NCI-H1436 treated with DMSO at 0.1 percent for 48 hours (cell line): Measurements from ENCODE around the gene SCP2.

Experiments used
- DNase-seq: peaks from one replicate; lab custom pipeline; 2025; lab: John Stamatoyannopoulos, UW

The SCP2 gene

DNA sequence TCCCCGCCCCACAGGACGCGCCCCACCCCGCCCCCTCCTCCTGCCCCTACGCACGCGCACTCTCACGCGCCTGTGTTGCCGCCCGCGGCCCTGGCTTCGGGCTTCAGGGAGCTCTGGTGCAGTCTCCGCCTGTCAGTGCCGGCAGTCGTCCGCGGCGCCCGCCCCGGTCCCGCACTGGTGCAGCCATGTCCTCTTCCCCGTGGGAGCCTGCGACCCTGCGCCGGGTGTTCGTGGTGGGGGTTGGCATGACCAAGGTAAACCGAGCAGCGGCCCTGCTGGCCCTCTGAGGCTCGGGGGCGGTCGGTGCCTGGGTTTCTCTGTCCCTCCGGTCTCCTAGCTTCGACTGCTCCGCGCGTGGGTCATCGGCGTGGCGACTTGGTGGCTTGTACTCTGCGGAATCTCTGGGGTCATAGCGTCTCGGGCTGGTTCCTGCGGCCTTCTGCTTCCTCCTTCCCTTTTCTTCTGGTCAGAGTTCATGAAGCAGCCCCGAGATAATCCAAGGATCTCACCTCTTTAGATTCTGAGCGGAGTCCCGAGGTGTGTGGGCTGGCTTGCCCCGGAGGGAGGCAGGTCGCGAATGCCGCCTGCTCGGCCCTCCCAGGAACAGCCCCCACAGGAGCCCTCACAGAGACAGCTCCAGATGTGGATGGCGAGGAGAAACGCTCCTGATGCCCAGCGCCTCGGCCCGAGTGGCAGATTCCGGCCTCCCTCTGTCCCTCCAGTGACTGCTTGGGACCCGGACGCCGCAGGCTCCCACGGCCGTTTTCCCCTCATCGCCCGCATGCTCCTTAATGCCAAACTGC, at the start of gene SCP2:
SCP2 (plus strand) TSS at position 65 of the 803 bp plus-strand sequence; CDS start at position 186, 121 bp downstream.
- no peak for DNase-seq

- DNase-seq: no peak
Measured at GRCh38 chr1:52877554-52877953, 49.5 kb upstream of the SCP2 start.

GRCh38 chr1:52880206-52880605, 46.9 kb upstream of the SCP2 start:
- no peak for DNase-seq

GRCh38 chr1:52887483-52887882, 39.6 kb upstream of the SCP2 start:
- DNase-seq: no peak

GRCh38 chr1:52892424-52893215, 34.5 kb upstream of the SCP2 start:
- no peak for DNase-seq

GRCh38 chr1:52899445-52899894, 27.6 kb upstream of the SCP2 start:
- no peak for DNase-seq

GRCh38 chr1:52900402-52900801, 26.7 kb upstream of the SCP2 start:
- no peak for DNase-seq

DNA sequence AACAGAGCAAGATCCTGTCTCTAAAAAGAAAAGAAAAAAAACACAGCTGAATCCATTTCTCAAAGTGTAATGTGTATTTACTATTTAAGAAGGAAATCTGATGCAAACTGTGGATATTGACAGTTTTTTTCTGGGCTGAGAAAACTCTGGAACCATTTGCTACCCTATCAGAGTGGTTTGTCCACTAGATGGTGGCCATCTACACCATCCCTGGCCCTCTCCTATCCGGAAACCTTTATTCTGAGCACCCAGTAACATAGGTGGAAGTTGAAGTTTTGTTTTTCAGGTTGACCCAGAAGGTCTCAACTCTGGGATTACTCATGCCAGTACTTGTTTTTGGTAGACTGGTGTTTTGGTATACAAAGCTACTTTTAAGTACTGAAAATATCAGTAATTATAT, 25.7 kb upstream of the SCP2 start:
- DNase-seq: no peak

GRCh38 chr1:52904208-52904926, 22.7 kb upstream of the SCP2 start:
- no peak for DNase-seq

- DNase-seq: no peak
Measured at GRCh38 chr1:52904927-52905698, 22.0 kb upstream of the SCP2 start.

GRCh38 chr1:52906135-52906603, 20.9 kb upstream of the SCP2 start:
- DNase-seq: no peak

- DNase-seq: no peak
Measured at GRCh38 chr1:52907068-52907811, 19.8 kb upstream of the SCP2 start.

DNA sequence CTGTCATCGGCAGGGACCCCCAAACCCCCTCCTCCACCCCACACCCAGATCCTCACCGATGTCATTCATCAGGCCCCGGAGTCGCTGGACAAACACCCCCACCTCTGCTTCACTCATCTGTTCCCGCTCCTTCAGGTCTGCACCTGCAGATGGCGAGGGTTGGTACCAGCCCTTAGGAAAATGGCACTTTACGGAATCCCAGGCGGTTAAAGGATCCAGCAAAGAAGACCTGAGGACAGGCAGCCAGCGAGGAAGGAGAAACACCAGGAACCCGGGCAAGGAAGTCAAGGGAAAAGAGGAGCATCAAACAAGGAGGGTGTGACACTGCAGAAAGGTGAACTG, 19.3 kb upstream of the SCP2 start:
- no peak for DNase-seq

DNA sequence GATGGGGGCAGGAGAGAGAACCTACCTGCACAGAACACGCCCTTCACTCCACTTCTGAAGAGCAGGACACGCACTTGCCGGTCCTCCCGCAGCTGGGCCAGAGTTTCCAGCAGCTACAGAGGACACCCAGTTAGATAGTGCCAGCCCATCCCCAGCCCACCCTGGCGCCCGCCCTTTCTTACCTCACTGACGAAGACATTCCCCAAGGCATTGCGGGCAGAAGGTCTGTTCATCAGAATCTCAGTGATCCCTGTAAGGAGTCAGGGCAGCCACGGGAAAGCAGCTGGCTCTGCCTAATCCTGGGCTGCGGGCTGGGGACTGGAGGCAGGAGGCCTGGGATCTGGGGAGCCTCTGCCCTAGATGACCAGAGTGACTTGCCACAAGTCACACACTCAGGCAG, 15.5 kb upstream of the SCP2 start:
- DNase-seq: no peak

DNA sequence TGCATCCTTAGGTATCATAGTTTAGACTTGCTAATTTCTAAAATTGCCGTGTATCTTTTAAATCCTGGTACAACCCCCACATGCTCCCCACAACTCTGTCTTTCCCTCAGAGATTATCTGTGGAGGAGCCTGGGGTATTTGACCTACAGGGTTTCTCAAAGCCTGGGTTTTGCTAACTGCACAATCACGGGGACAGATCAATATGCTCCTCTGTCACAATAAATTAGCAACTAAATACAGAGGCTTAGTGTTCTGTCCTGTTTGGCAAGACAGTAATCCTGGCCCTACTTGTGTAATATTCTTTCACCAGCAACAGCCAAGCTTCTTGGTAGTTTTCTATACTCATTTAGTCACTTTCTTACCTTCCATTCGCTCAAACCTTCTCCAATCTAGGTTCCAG, 14.1 kb upstream of the SCP2 start:
- DNase-seq: no peak

DNA sequence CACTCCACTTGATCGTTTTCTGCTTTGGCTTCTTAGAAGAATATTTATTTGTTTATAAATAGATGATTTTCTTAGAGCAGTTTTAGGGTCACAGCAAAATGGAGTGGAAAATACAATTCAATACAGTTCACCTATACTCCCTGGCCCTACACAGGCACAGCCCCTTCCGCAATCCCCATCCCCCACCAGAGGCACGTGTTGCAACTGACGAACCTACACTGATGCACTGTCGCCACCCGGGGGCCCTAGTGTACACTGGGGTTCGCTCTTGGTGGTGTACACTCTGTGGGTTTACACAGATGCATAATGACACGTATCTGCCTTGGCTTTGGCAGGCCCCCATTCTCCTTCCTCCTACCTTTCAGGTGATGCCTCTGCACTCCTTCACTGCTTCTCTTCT, 13.5 kb upstream of the SCP2 start:
- DNase-seq: no peak

- no peak for DNase-seq
Measured at GRCh38 chr1:52914463-52914862, 12.6 kb upstream of the SCP2 start.

GRCh38 chr1:52915211-52915854, 11.7 kb upstream of the SCP2 start:
- no peak for DNase-seq

- no peak for DNase-seq
Measured at GRCh38 chr1:52915855-52916220, 11.2 kb upstream of the SCP2 start.

DNA sequence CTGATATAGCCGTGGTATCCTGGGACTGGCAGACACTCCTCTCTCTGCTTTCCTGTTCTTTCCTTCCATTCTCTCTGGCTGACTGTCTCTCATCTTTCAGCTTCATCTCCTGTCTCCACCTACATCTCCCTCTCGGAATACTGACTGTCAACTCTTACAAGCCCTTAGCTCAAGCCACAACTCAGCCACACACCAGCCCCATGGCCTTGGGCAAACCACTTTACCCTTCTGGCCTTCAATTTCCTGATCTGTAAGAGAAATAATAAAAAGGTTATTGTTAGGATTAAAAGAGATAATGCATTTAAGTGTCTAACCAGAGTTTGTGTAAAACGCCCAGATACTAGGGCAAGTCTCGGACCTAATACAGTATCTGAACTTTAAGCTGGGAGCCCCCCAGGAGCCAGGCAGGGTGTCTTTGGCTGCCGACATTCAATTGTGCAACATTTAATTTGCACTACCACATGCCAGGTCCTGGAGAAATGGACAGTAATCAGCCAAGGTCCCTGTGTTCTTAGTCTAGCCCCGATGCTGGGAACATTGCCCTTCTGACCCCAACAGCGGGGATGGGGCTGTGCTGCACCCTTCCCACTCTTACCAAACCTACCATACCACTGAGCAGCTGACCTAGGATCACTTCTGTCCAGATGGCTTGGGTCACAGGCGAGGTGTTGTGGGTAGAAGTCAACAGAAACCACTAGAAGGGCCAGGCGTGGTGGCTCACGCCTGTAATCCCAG, 10.7 kb upstream of the SCP2 start:
- no peak for DNase-seq
